Immature natural killer cell (primary cell): Measurements from ENCODE around the gene DHCR7. TPM values are rescaled to one million over a fixed set of nuclear protein-coding genes. Genes with fewer than 3 reads are reported as not detected.

ENCODE experiments used
- DNase-seq, 3 donors: peaks; one replicate each; pipeline ENCODE4 v3.0.0; 2022; ENCODE audit warnings: mixed read lengths in 1 of 3
- H3K27ac Mint-ChIP-seq, 6 donors: one replicate each; pipeline ENCODE4 v1.8.0; 2020; ENCODE audit warnings: mixed read lengths in 6 of 6, mild to moderate bottlenecking in 5 of 6, inconsistent platforms in 4 of 6, moderate library complexity in 3 of 6
- H3K27me3 Mint-ChIP-seq, 3 donors: one replicate each; pipeline ENCODE4 v1.8.0; 2020 to 2021; ENCODE audit warnings: low read depth in 3 of 3, mild to moderate bottlenecking in 3 of 3, mixed read lengths in 3 of 3, moderate library complexity in 3 of 3, inconsistent platforms in 1 of 3
- H3K36me3 Mint-ChIP-seq, 3 donors: one replicate each; pipeline ENCODE4 v1.8.0; 2020; ENCODE audit warnings: mixed read lengths in 3 of 3, inconsistent platforms in 2 of 3, mild to moderate bottlenecking in 2 of 3
- H3K4me1 Mint-ChIP-seq, 2 donors: one replicate each; pipeline ENCODE4 v1.8.0; 2020; ENCODE audit warnings: inconsistent platforms in 2 of 2, mild to moderate bottlenecking in 2 of 2, mixed read lengths in 2 of 2, moderate library complexity in 1 of 2
- H3K4me3 Mint-ChIP-seq, 5 donors: one replicate each; pipeline ENCODE4 v1.8.0; 2020; ENCODE audit warnings: mild to moderate bottlenecking in 5 of 5, mixed read lengths in 5 of 5, inconsistent platforms in 3 of 5, moderate library complexity in 3 of 5
- H3K9me3 Mint-ChIP-seq, 6 donors: one replicate each; pipeline ENCODE4 v1.8.0; 2020; ENCODE audit warnings: mild to moderate bottlenecking in 6 of 6, mixed read lengths in 6 of 6, inconsistent platforms in 4 of 6, moderate library complexity in 3 of 6
- polyA plus RNA-seq, 3 donors: library from polyadenylated mRNA; unstranded; fragments of 300-500 nt; fragmentation: Illumina TruSeq; gene quantifications; one replicate each; pipeline ENCODE4 v1.2.3, GENCODE V29; 2021

Gene DHCR7
- polyA plus RNA-seq, 3 donors from 2014 or later = 10.2 to 15.1 (median 15.0) TPM

DNA sequence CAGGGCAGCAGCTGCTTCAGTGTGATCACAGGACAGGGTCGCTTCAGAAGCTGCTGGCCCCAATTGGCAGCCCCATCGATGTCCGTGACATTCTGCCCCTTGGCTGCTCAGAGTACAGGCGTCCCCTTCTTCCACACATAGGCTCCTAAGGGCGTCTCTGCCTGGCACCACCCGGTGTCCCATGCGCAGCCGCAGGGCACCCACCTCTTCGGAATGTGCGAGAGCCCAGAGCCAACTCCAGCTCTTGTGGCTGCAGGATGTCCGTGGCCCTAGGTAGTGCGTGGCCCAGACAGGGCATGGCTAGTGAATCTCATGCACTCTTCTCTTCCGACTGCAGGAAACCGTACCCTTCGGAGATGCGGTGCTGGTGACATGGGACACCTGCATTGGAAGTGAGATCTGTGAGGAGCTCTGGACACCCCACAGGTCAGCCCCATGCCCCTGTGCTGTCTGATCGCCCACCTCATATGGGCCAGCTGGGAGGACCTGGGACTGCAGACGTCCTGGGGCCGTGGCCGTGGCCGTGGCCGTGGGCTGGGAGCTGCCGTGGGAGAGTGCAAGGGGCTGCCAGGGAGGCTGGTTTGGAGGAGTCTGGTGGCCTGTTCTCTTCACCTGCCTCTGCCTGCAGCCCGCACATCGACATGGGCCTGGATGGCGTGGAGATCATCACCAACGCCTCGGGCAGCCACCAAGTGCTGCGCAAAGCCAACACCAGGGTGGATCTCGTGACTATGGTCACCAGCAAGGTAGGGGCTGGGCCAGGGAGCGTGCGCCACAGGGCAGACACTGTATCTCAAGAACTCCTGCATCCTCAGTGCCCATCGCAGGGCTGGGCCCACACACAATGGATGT, 25.0 kb upstream of the DHCR7 start:
- DNase-seq = no peak
- Mint-ChIP-seq H3K27ac (no peak overlapping the region), H3K36me3 (peaks cover 8 to 40% (median 9%) of the 10 kb centered on the region in 3 donors)

DNA sequence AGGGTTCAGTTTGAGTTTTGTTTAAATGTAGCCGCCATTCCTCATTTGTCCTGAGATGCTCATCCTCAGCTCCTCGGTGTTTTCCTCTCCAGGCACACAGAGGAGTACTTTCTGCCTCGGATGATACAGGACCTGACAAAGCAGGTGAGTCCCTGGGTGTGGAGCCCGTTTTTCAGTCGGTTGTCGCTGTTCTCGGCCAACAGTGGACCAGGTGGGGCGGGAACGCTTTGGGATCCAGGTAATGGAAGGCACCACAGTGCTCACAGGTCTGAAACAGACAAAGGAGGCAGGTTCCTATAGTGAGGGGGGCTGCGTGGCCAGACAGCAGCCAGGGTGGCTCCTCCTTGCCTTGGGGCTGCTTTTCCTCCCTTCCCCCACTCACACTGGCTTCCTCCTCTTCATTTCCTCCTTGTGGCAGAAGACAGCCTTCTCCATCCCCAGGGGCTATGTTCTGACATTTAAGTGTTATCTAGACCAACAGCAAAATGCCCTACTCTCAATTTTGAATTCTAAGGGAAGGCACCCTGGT, 24.2 kb upstream of the DHCR7 start:
- H3K9me3 Mint-ChIP-seq = no peaks in the 10 kb centered on the region
- DNase-seq = no peak
- no peak overlapping the region for H3K4me3 Mint-ChIP-seq
- no peaks in the 10 kb centered on the region for H3K4me1 Mint-ChIP-seq
- H3K27me3 Mint-ChIP-seq = peaks cover 0 to 2% (median 0%) of the 10 kb centered on the region in 3 donors
- no peak overlapping the region for H3K27ac Mint-ChIP-seq
- H3K36me3 Mint-ChIP-seq = peaks cover 8 to 43% (median 16%) of the 10 kb centered on the region in 3 donors

More for the DNA sequence above, 25.0 kb upstream of the DHCR7 start:
- H3K4me3 Mint-ChIP-seq = no peak overlapping the region
- no peaks in the 10 kb centered on the region for H3K4me1 Mint-ChIP-seq
- H3K27me3 Mint-ChIP-seq = peaks cover 0 to 2% (median 0%) of the 10 kb centered on the region in 3 donors
- no peaks in the 10 kb centered on the region for H3K9me3 Mint-ChIP-seq

DNA sequence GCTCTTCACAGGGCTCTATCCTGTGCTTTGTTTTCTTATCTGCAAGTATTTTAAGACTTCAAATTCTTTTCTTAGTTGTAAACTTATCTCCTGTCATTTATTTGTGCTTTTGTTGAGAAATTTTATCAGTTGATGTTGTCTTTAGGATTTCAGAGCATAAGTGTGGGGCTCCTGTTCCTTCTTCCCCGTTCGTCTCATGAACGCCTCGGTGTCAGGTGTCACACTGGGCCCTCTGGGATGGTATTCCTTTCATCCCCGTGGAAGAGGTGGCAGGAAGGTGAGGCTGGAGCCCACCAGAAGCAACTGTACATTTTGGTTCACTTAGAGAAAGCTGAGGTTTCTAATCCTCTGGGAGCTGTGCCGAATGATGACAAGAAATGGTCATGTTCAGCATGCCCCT, 22.8 kb upstream of the DHCR7 start:
- Mint-ChIP-seq H3K4me1 (peaks cover 2 to 5% of the 10 kb centered on the region in 2 donors), H3K9me3 (no peaks in the 10 kb centered on the region), H3K36me3 (peaks cover 16 to 44% (median 24%) of the 10 kb centered on the region in 3 donors), H3K4me3 (no peak overlapping the region), H3K27ac (no peak overlapping the region), H3K27me3 (no peaks in the 10 kb centered on the region)
- DNase-seq = no peak

DNA sequence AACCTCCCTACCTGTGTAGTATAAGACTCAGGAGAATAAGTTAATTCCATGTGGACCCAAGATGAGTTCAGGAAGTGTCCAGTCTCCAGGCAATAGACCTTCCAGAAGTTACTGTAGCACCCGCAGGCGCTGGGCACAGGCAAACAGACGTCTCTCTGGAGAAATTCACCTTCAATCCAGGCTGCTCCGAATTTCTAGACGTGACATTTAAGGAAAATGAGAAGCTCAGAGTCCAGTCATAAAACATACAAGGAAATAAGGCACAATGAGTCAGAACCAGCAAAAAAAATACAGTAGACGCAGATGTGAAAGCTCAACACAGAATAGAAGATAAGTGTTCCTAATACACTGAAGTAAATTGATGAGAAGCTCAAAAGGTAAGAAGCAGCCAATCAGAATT, 19.0 kb upstream of the DHCR7 start:
- H3K4me3 Mint-ChIP-seq = no peak overlapping the region
- peaks cover 20 to 39% (median 33%) of the 10 kb centered on the region in 3 donors for H3K36me3 Mint-ChIP-seq
- peaks cover 0 to 3% (median 0%) of the 10 kb centered on the region in 3 donors for H3K27me3 Mint-ChIP-seq
- H3K4me1 Mint-ChIP-seq = peaks cover 5 to 11% of the 10 kb centered on the region in 2 donors
- H3K9me3 Mint-ChIP-seq = no peaks in the 10 kb centered on the region
- DNase-seq = no peak
- peak overlapping the region in 1 of 6 donors; percentile 13 for H3K27ac Mint-ChIP-seq

DNA sequence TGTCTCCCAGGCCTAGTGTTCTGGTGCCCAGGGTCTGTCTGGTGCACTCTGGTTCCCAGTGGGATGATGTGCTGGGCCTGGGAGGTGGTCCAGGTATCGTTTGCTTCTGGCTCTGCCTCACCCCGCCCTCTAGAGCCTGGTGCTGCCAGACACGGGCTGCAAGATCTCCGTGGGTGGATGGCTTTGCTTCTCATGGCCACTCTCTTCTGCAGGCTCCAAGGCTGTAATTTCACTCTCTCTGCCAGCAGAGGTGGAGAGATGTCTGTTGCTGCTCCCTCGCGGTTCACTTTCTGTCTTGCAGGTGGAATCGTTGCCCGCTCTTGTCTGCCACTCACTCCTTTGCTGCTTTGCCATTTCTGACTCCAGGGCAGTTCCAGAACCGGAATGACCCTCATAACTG, 18.2 kb upstream of the DHCR7 start:
- H3K4me1 Mint-ChIP-seq = peaks cover 5 to 11% of the 10 kb centered on the region in 2 donors
- no peak overlapping the region for H3K4me3 Mint-ChIP-seq
- no peaks in the 10 kb centered on the region for H3K9me3 Mint-ChIP-seq
- no peak for DNase-seq
- peaks cover 0 to 3% (median 0%) of the 10 kb centered on the region in 3 donors for H3K27me3 Mint-ChIP-seq
- peak overlapping the region in 1 of 6 donors; percentile 28 for H3K27ac Mint-ChIP-seq
- H3K36me3 Mint-ChIP-seq = peaks cover 20 to 37% (median 33%) of the 10 kb centered on the region in 3 donors

DNA sequence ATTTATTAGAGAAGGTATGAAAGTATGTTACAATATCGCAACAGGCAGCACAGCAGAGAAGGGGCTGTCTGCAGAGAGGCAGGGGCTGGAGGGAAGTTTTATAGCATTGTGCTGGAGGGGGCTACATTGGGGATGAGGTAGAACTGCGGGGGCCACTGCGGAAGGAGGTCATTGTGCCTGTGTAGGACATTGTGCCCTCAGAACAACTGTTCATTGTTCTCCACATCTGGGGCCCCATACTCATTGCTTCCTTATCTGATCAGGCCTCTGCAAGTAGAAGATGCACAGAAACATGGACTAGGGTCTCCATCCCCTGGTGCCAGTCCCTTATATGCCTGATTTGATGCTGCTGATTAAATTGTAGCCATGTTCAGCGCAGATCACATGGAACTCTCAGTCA, 16.9 kb upstream of the DHCR7 start:
- Mint-ChIP-seq H3K27me3 (peaks cover 0 to 3% (median 0%) of the 10 kb centered on the region in 3 donors), H3K27ac (peak overlapping the region in 1 of 6 donors; percentile 60), H3K36me3 (peaks cover 29 to 47% (median 44%) of the 10 kb centered on the region in 3 donors), H3K4me3 (no peak overlapping the region), H3K9me3 (no peaks in the 10 kb centered on the region), H3K4me1 (peaks cover 5 to 17% of the 10 kb centered on the region in 2 donors)
- DNase-seq = no peak

DNA sequence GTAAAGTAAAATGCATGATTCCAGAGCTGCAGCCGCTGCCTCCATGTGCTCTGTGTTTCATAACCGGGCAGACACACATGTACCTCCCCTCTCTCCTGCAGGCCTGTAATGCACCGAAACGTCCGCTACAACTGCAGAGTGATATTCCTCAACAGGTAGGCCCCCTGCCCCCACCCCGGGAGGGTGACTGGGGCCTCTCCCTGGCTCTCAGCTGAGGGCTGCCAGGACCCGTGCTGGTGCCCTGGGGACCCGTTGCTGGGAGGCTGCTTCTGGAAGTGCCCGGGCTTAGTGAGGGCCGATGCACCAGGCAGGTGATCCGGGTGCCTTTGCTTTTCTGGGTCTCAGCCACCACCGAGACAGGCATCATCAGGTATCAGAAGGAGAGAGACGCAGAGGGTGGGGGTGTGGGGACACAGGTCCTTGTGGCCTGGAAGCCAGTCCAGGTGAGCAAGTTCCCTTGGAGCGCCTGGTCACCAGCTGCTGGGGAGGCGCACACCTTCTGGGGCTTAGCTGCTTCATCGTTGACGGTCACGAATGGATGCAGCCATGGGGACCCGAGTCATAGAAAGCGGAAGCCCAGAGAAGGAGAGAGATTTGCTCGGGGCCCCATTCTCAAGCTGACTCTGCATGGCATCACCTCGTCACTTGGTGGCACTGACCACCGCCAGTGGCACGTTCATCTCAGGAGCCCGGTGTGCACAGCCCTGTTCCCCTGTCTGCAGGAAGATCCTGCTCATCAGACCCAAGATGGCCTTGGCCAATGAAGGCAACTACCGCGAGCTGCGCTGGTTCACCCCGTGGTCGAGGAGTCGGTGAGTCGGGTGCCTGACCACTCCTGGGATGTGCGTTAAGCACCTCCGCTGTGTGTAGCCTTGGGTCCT, 15.4 kb upstream of the DHCR7 start:
- H3K36me3 Mint-ChIP-seq = peaks cover 25 to 49% (median 41%) of the 10 kb centered on the region in 3 donors
- no peak for DNase-seq
- H3K4me3 Mint-ChIP-seq = no peak overlapping the region
- peaks cover 0 to 6% (median 0%) of the 10 kb centered on the region in 3 donors for H3K27me3 Mint-ChIP-seq
- no peak overlapping the region for H3K27ac Mint-ChIP-seq
- no peaks in the 10 kb centered on the region for H3K9me3 Mint-ChIP-seq
- peaks cover 8 to 17% of the 10 kb centered on the region in 2 donors for H3K4me1 Mint-ChIP-seq

DNA sequence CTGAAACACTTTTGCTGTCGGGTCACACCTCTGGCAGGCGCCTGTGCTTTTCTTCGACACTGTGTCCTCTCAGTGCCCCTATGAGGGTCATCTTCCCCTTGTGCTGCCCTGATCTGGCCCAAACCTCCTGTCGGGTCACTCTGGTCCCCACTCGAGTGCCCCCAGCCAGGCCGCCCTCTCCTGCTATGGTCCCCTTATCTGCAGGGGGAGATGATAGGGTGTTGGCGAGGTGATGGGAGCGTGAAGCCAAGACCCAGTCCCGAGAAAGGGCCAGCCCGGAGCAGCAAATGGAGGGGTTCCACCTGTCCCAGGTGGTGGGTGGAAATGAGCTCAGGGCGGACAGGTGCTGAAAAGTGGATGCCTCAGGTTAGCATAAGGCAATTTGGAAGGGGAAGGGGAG, 14.5 kb upstream of the DHCR7 start:
- Mint-ChIP-seq H3K4me3 (no peak overlapping the region), H3K27ac (no peak overlapping the region), H3K4me1 (peaks cover 8 to 20% of the 10 kb centered on the region in 2 donors), H3K36me3 (peaks cover 24 to 45% (median 34%) of the 10 kb centered on the region in 3 donors), H3K27me3 (peaks cover 0 to 6% (median 0%) of the 10 kb centered on the region in 3 donors), H3K9me3 (no peaks in the 10 kb centered on the region)
- no peak for DNase-seq

DNA sequence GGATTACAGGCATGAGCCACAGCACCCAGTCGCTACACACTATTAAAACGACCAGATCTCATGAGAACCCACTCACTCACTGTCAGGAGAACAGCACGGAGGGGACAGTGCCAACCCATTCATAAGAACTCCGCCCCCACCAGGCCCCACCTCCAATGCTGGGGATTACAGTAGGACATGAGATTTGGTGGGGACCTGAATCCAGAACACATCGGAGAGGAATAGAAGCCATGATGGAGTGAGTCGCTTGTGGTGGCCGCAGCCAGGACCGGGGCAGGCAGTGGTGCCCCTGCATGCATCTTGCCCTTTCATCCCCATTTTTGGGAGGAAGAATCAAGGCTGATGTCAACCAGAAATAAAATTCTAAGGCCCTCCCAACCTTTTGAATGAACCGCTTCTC, 13.5 kb upstream of the DHCR7 start:
- H3K36me3 Mint-ChIP-seq = peaks cover 16 to 43% (median 25%) of the 10 kb centered on the region in 3 donors
- peaks cover 8 to 26% of the 10 kb centered on the region in 2 donors for H3K4me1 Mint-ChIP-seq
- H3K27me3 Mint-ChIP-seq = peaks cover 0 to 6% (median 0%) of the 10 kb centered on the region in 3 donors
- no peaks in the 10 kb centered on the region for H3K9me3 Mint-ChIP-seq
- no peak overlapping the region for H3K27ac Mint-ChIP-seq
- H3K4me3 Mint-ChIP-seq = no peak overlapping the region
- DNase-seq = no peak

DNA sequence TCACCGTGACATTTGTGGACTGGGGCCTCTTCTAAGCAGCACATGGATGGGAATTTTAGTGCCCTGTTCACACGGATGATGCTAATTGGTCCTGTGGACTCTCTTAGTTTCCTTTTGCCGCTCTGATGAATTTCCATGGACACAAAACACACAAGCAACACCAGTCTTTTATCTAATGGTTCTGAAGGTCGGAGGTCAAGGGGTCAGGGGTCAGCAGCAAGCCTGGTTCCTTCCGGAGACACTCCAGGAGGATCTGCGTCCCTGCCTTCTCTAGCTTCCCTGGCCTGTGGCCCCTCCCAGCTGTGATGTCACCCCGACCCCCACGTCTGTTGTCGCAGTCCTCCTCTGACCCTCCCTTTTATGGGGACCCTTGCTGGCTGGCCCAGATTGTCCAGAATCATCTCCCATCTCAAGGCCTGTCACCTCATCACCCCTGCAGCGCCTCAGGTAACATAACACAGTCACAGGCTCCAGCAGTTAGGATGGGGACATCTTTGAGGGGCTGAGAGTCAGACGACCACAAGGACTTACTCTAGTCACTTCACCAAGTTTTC, 11.7 kb upstream of the DHCR7 start:
- Mint-ChIP-seq H3K9me3 (no peaks in the 10 kb centered on the region), H3K4me3 (no peak overlapping the region), H3K27ac (peak overlapping the region in 1 of 6 donors; percentile 34), H3K4me1 (peaks cover 13 to 34% of the 10 kb centered on the region in 2 donors), H3K36me3 (peaks cover 18 to 37% (median 23%) of the 10 kb centered on the region in 3 donors), H3K27me3 (peaks cover 0 to 5% (median 0%) of the 10 kb centered on the region in 3 donors)
- DNase-seq = no peak

DNA sequence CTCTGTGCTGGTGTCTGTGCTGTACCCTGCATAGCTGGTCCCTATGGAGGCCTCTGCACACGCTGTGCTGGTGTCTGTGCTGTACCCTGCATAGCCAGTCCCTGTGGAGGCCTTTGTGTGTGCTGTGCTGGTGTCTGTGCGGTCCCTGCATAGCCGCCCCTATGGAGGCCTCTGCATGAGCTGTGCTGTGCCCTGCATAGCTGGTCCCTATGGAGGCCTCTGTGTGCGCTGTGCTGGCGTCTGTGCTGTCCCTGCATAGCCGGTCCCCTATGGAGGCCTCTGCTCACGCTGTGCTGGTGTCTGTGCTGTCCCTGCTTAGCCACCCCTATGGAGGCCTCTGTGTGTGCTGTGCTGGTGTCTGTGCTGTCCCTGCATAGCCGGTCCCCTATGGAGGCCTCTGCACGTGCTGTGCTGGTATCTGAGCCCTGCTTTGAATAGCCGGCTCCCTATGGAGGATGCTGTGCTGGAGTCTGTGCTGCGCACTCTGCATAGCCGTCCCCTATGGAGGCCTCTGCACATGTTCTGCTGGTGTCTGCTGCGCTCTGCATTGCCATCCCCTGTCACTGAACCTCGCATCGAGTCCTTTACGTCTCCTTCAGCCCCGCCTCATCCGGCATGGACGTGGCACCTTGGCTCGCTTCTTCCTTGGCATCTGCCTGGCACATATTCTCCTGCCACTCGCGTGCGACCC, 11.0 kb upstream of the DHCR7 start:
- Mint-ChIP-seq H3K36me3 (peaks cover 17 to 36% (median 21%) of the 10 kb centered on the region in 3 donors), H3K27me3 (peaks cover 0 to 5% (median 0%) of the 10 kb centered on the region in 3 donors), H3K4me3 (no peak overlapping the region), H3K9me3 (no peaks in the 10 kb centered on the region), H3K4me1 (peaks cover 18 to 40% of the 10 kb centered on the region in 2 donors), H3K27ac (no peak overlapping the region)
- DNase-seq = no peak

DNA sequence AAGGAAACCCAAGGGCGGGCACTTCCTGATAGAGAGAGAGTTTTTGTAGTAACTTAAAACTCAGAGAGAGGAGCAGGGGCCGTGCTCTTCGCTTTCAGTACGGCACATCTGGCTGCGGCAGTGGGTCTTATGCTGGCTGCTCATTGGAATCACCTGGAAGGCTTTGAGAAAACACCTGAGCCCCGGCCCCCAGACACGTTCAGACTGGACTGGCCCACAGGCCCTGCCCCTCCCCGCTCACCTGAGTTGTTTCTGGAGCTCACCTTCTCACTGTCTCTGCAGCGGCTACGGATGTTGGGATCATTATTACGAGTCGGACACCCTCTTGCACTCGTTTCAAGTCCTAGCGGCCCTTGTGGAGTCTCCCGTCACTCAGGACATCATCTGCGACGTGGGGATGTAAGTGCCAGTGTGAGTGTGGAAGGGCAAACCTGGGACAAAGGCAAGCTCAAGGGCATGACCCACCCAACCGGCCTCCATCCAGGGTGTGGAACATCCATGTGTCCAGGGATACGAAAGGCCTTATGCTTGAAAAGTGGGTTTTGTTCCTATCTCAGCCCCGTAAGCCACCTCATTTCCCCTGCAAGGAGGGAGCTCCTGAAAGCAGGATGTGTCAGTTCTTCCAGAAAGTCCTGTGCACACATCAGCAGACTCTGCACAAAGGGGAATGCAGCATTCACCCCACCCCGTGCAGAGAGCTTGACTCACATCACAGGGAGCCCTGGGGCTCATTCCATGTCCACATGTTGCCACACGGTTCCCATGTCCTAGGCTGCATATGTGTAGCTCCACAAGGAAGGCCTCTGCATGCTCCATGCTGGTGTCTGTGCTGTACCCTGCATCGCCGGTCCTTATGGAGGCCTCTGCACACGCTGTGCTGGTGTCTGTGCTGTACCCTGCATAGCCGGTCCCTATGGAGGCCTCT, 10.2 kb upstream of the DHCR7 start:
- H3K27ac Mint-ChIP-seq = no peak overlapping the region
- H3K4me3 Mint-ChIP-seq = no peak overlapping the region
- peaks cover 14 to 36% (median 21%) of the 10 kb centered on the region in 3 donors for H3K36me3 Mint-ChIP-seq

More for the DNA sequence above, 10.2 kb upstream of the DHCR7 start:
- H3K9me3 Mint-ChIP-seq = no peaks in the 10 kb centered on the region
- peaks cover 0 to 5% (median 0%) of the 10 kb centered on the region in 3 donors for H3K27me3 Mint-ChIP-seq
- peaks cover 26 to 48% of the 10 kb centered on the region in 2 donors for H3K4me1 Mint-ChIP-seq
- DNase-seq = no peak
